SK-N-SH treated with all-trans-retinoic acid at 6 μM for 48 hours (cell line): ENCODE data around the gene UBASH3B.

Experiments used
- ZNF70 ChIP-seq: fragments of 450-650 bp; formaldehyde crosslinking; IDR thresholded peaks from 2 replicates; pipeline ENCODE4 v1.5.0; 2020; ENCODE audit warnings: mild to moderate bottlenecking, moderate library complexity
- TF ChIP-seq, protein P1 (sequence below): fragments of 250-450 bp; sonication (Bioruptor Pico); IDR thresholded peaks from 2 replicates; pipeline ENCODE4 v1.5.1; 2020; ENCODE audit warnings: low read depth, mild to moderate bottlenecking, moderate library complexity

DNA sequence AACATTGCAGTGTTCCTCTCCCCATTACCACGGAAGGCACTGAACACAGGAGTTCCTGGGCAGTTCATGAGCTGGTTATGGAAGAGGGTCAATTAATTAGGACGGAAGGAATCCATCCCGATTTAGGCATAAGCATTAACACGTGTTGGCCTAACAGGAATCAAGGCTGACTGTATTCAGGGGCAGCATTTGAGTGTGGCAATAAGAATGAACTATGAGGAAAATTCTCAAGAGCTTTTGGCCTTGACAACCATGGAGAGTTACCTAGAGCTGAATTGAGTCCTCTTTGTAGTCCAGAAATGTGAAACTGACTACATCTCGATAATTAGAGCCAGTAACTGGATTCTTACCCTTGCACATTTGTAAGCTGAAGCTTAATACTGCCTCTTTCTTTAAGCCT lies 100.4 kb downstream of the UBASH3B start:
- no peak for TF ChIP-seq ZNF70 (CRISPR knock-in tag)
- TF ChIP-seq, protein P1, sequence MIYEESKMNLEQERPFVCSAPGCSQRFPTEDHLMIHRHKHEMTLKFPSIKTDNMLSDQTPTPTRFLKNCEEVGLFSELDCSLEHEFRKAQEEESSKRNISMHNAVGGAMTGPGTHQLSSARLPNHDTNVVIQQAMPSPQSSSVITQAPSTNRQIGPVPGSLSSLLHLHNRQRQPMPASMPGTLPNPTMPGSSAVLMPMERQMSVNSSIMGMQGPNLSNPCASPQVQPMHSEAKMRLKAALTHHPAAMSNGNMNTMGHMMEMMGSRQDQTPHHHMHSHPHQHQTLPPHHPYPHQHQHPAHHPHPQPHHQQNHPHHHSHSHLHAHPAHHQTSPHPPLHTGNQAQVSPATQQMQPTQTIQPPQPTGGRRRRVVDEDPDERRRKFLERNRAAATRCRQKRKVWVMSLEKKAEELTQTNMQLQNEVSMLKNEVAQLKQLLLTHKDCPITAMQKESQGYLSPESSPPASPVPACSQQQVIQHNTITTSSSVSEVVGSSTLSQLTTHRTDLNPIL (CRISPR knock-in tag) = no peak
